ENCODE results near the gene PLPP6. TPM values are rescaled to one million over a fixed set of nuclear protein-coding genes. Genes with fewer than 3 reads are reported as not detected.

Gene PLPP6
- total and polyA plus RNA-seq, 2 of the 13 experiments (the other 11 are each of a cell fraction or from before 2014, with no cell fraction given) = 12.1 to 15.5 TPM

DNA sequence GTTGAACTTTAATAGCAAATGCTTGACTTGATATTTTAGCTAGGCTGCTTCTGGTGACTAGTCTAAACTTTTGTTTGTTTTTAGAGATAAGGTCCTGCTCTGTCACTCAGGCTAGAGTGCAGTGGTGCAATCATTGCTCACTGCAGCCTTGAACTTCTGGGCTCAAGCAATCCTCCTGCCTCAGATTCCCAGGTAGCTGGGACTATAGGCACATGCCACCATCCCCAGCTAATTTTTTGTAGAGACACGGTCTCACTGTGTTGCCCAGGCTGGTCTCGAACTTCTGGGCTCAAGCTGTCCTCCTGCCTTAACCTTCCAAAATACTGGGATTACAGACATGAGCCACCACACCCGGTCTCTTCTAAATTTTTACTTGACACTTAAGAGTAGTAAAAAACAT is 38.0 kb downstream of the PLPP6 start (continued):
- TF ChIP-seq ZBED4 (CRISPR knock-in tag; IDR thresholded peaks at IDR 0.05; ENCODE audit: borderline replicate concordance) (no peak), RBM22 (optimal IDR thresholded peaks at IDR 0.05; ENCODE audit: low read length) (peak; percentile 48), ARID3A (IDR thresholded peaks at IDR 0.05; ENCODE audit: low read depth, low read length) (peak; percentile 7; the same call in 1 of the 2 replicates), NFKBIZ (CRISPR knock-in tag; IDR thresholded peaks at IDR 0.05) (0 out of 2 replicates have a peak, but pooled peaks have one; percentile 46), FOSL1 (CRISPR knock-in tag; IDR thresholded peaks at IDR 0.05; ENCODE audit: borderline replicate concordance) (peak; percentile 44; the same call in 1 of the 2 replicates), KDM3A (CRISPR knock-in tag; IDR thresholded peaks at IDR 0.05; ENCODE audit: low read depth) (0 out of 2 replicates have a peak, but pooled peaks have one; percentile 42), TFE3 (CRISPR knock-in tag; IDR thresholded peaks at IDR 0.05) (peak; percentile 37; the same call in 1 of the 2 replicates), RFXAP (CRISPR knock-in tag; IDR thresholded peaks at IDR 0.05; ENCODE audit: borderline replicate concordance) (0 out of 2 replicates have a peak, but pooled peaks have one; percentile 28), ZMYM4 (CRISPR knock-in tag; IDR thresholded peaks at IDR 0.05) (peak; percentile 87), ZKSCAN8 (CRISPR knock-in tag; IDR thresholded peaks at IDR 0.05; ENCODE audit: borderline replicate concordance) (peak; percentile 46; the same call in 1 of the 2 replicates), ERF (CRISPR knock-in tag; IDR thresholded peaks at IDR 0.05) (peak; percentile 82), TCF7 (IDR thresholded peaks at IDR 0.05; ENCODE audit: low read depth) (peak; percentile 43; the same call in 1 of the 2 replicates), RFXANK (CRISPR knock-in tag; IDR thresholded peaks at IDR 0.05) (0 out of 2 replicates have a peak, but pooled peaks have one; percentile 52), GATAD2A (CRISPR knock-in tag; IDR thresholded peaks at IDR 0.05) (peak; percentile 93), KAT8 (CRISPR knock-in tag; IDR thresholded peaks at IDR 0.05) (peak; percentile 78), HOXA7 (CRISPR knock-in tag; IDR thresholded peaks at IDR 0.05) (no peak), ATF3 (CRISPR knock-in tag; IDR thresholded peaks at IDR 0.05) (peak; percentile 85)
- TF ChIP-seq, protein P1, sequence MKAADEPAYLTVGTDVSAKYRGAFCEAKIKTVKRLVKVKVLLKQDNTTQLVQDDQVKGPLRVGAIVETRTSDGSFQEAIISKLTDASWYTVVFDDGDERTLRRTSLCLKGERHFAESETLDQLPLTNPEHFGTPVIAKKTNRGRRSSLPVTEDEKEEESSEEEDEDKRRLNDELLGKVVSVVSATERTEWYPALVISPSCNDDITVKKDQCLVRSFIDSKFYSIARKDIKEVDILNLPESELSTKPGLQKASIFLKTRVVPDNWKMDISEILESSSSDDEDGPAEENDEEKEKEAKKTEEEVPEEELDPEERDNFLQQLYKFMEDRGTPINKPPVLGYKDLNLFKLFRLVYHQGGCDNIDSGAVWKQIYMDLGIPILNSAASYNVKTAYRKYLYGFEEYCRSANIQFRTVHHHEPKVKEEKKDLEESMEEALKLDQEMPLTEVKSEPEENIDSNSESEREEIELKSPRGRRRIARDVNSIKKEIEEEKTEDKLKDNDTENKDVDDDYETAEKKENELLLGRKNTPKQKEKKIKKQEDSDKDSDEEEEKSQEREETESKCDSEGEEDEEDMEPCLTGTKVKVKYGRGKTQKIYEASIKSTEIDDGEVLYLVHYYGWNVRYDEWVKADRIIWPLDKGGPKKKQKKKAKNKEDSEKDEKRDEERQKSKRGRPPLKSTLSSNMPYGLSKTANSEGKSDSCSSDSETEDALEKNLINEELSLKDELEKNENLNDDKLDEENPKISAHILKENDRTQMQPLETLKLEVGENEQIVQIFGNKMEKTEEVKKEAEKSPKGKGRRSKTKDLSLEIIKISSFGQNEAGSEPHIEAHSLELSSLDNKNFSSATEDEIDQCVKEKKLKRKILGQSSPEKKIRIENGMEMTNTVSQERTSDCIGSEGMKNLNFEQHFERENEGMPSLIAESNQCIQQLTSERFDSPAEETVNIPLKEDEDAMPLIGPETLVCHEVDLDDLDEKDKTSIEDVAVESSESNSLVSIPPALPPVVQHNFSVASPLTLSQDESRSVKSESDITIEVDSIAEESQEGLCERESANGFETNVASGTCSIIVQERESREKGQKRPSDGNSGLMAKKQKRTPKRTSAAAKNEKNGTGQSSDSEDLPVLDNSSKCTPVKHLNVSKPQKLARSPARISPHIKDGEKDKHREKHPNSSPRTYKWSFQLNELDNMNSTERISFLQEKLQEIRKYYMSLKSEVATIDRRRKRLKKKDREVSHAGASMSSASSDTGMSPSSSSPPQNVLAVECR (CRISPR knock-in tag; IDR thresholded peaks at IDR 0.05; ENCODE audit: borderline replicate concordance) = peak; percentile 58; the same call in 1 of the 2 replicates
- TF ChIP-seq, protein P2, sequence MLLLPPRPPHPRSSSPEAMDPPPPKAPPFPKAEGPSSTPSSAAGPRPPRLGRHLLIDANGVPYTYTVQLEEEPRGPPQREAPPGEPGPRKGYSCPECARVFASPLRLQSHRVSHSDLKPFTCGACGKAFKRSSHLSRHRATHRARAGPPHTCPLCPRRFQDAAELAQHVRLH (CRISPR knock-in tag; IDR thresholded peaks at IDR 0.05; ENCODE audit: borderline replicate concordance, low read depth) = peak; percentile 70

Measured in HepG2 (cell line).